HCT116 (cell line): ENCODE data around the gene ATCAY. TPM values are rescaled to one million over a fixed set of nuclear protein-coding genes. Genes with fewer than 3 reads are reported as not detected.

ENCODE experiments used
- ATAC-seq: fragments of 200-7000 bp; cut with Tn5 transposase; 2 replicates; pipeline ENCODE4 v1.9.1; 2020; ENCODE audit warnings: mild to moderate bottlenecking, moderate library complexity
- BruUV-seq: library from RNA; stranded (reverse); fragments of 400-500 nt; replicated peaks from 2 replicates; lab custom pipeline; 2021; lab: Mats Ljungman, UMichigan
- CTCF ChIA-PET: fragments of 300-600 bp; sonication (Branson Sonifier 250); formaldehyde crosslinking; loops from one replicate; lab custom pipeline; 2021; ENCODE audit warnings: antibody characterized with exemption; lab: Charles Lee
- POLR2A ChIA-PET: fragments of 300-600, 350-600 bp; sonication (Branson Sonifier 250); formaldehyde crosslinking; loops from one replicate; lab custom pipeline; 2021; ENCODE audit warnings: antibody characterized with exemption; lab: Charles Lee
- RAD21 ChIA-PET, 2 experiments: fragments of 300-600 bp; sonication (Branson Sonifier 250); formaldehyde crosslinking; loops; one replicate each; lab custom pipeline; 2023; ENCODE audit warnings: low total read pairs in 2 of 2; ENCODE audit not compliant: uncharacterized antibody in 2 of 2, unreplicated experiment in 2 of 2, low non-redundant PET in 1 of 2; lab: Charles Lee
- DNase-seq: peaks from one replicate; pipeline ENCODE4 v3.0.0-alpha.2; 2010; ENCODE audit warnings: low read depth, low spot score
- H2AFZ ChIP-seq: fragments of 200-600 bp; shearing (Covaris generic), sonication (generic); 2 replicates; pipeline ENCODE4 v1.6.1; 2017; ENCODE audit warnings: low read depth, mixed run types, mixed read lengths, antibody characterized with exemption, low read length; ENCODE audit not compliant: poor library complexity, severe bottlenecking
- H3K27ac ChIP-seq: 2 replicates; pipeline ENCODE4 v1.5.1; 2012; ENCODE audit warnings: low read depth, low read length
- H3K27me3 ChIP-seq: fragments of 200-600 bp; sonication (generic); 2 replicates; pipeline ENCODE4 v1.6.1; 2016; ENCODE audit warnings: mixed run types, low read length, mixed read lengths; ENCODE audit not compliant: insufficient read depth
- H3K36me3 ChIP-seq, 2 experiments: fragments of 200-500 bp in 1 of 2; fragments of 200-600 bp in 1 of 2; sonication (Bioruptor generic) in 1 of 2; sonication (generic) in 1 of 2; 2 replicates each; pipeline versions ENCODE4 v1.5.1 to v1.6.1; 2014 to 2016; ENCODE audit warnings: low read length in 2 of 2, inconsistent platforms in 1 of 2, mixed read lengths in 1 of 2, mixed run types in 1 of 2; ENCODE audit not compliant: insufficient read depth in 2 of 2, control insufficient read depth in 1 of 2
- H3K4me1 ChIP-seq, 2 experiments: fragments of 200-600 bp in 1 of 2; sonication (generic) in 1 of 2; 2 replicates each; pipeline versions ENCODE4 v1.5.1 to v1.6.1; 2012 to 2017; ENCODE audit warnings: low read length in 2 of 2, inconsistent platforms in 1 of 2, mild to moderate bottlenecking in 1 of 2, mixed read lengths in 1 of 2, mixed run types in 1 of 2, moderate library complexity in 1 of 2; ENCODE audit not compliant: insufficient read depth in 2 of 2, control insufficient read depth in 1 of 2
- H3K4me2 ChIP-seq: fragments of 200-600 bp; sonication (generic); 2 replicates; pipeline ENCODE4 v1.6.1; 2017; ENCODE audit warnings: mixed run types, low read length, mixed read lengths
- H3K4me3 ChIP-seq, 2 experiments: fragments of 200-600 bp in 1 of 2; sonication (generic) in 1 of 2; replicated peaks in 1 of 2; 2 replicates each; pipeline ENCODE4 v1.5.1; 2011 to 2016; ENCODE audit warnings: low read length in 2 of 2, control low read depth in 1 of 2, low read depth in 1 of 2, mild to moderate bottlenecking in 1 of 2, mixed read lengths in 1 of 2, mixed run types in 1 of 2
- H3K79me2 ChIP-seq: fragments of 200-600 bp; sonication (generic); 2 replicates; pipeline ENCODE4 v1.6.1; 2017; ENCODE audit warnings: mild to moderate bottlenecking, mixed run types, low read length, moderate library complexity, mixed read lengths; ENCODE audit not compliant: insufficient read depth
- H3K9ac ChIP-seq: fragments of 200-600 bp; sonication (generic); 2 replicates; pipeline ENCODE4 v1.6.1; 2016; ENCODE audit warnings: low read length, mixed read lengths
- H3K9me2 ChIP-seq: fragments of 200-600 bp; sonication (generic), shearing (Covaris generic); 2 replicates; pipeline ENCODE4 v1.6.1; 2017; ENCODE audit warnings: mixed run types, mild to moderate bottlenecking, moderate library complexity; ENCODE audit not compliant: insufficient read depth
- H3K9me3 ChIP-seq, 2 experiments: fragments of 200-500 bp in 1 of 2; fragments of 200-600 bp in 1 of 2; sonication (Bioruptor generic) in 1 of 2; sonication (generic) in 1 of 2; 2 replicates each; pipeline ENCODE4 v1.6.1; 2014 to 2017; ENCODE audit warnings: low read length in 2 of 2, mixed read lengths in 2 of 2, inconsistent platforms in 1 of 2, low read depth in 1 of 2, mild to moderate bottlenecking in 1 of 2, mixed run types in 1 of 2, moderate library complexity in 1 of 2; ENCODE audit not compliant: control insufficient read depth in 1 of 2, insufficient read depth in 1 of 2
- H4K20me1 ChIP-seq: fragments of 200-600 bp; sonication (generic), shearing (Covaris generic); 2 replicates; pipeline ENCODE4 v1.6.1; 2017; ENCODE audit warnings: mixed run types, mild to moderate bottlenecking, moderate library complexity; ENCODE audit not compliant: insufficient read depth
- CBX3 ChIP-seq: IDR thresholded peaks from 2 replicates; pipeline ENCODE4 v1.6.1; 2012; ENCODE audit warnings: low read depth
- CTCF ChIP-seq, 3 experiments: fragments of 200-600 bp in 1 of 3; sonication (generic) in 1 of 3; IDR thresholded peaks in 2 of 3; conservative IDR thresholded peaks in 1 of 3; 2 replicates each; pipeline ENCODE4 v1.5.1; 2012 to 2017; ENCODE audit warnings: low read depth in 2 of 3, low read length in 2 of 3, antibody characterized with exemption in 1 of 3, borderline replicate concordance in 1 of 3, control low read depth in 1 of 3, mild to moderate bottlenecking in 1 of 3, mixed read lengths in 1 of 3, mixed run types in 1 of 3, moderate library complexity in 1 of 3; ENCODE audit not compliant: insufficient read depth in 1 of 3
- EGR1 ChIP-seq: IDR thresholded peaks from 2 replicates; pipeline ENCODE4 v1.6.1; 2012; ENCODE audit warnings: low read depth
- ELF1 ChIP-seq: IDR thresholded peaks from 2 replicates; pipeline ENCODE4 v1.6.1; 2012; ENCODE audit warnings: low read depth, borderline replicate concordance
- POLR2A ChIP-seq: IDR thresholded peaks from 2 replicates; pipeline ENCODE4 v1.7.0; 2011; ENCODE audit warnings: borderline replicate concordance; ENCODE audit not compliant: insufficient read depth, insufficient read length; ENCODE audit errors: extremely low read depth
- RAD21 ChIP-seq: IDR thresholded peaks from 2 replicates; pipeline ENCODE4 v1.6.1; 2012; ENCODE audit warnings: low read depth, mild to moderate bottlenecking
- SP1 ChIP-seq: IDR thresholded peaks from 2 replicates; pipeline ENCODE4 v1.6.1; 2012; ENCODE audit warnings: low read depth
- TCF7L2 ChIP-seq: IDR thresholded peaks from 2 replicates; pipeline ENCODE4 v1.7.0; 2011; ENCODE audit warnings: borderline replicate concordance, inconsistent platforms; ENCODE audit not compliant: insufficient read depth, insufficient read length; ENCODE audit errors: extremely low read depth
- YY1 ChIP-seq: IDR thresholded peaks from 2 replicates; pipeline ENCODE4 v1.6.1; 2011; ENCODE audit warnings: low read length, low read depth, moderate library complexity, mild to moderate bottlenecking; ENCODE audit not compliant: insufficient replicate concordance; ENCODE audit errors: extremely low read depth
- ZFX ChIP-seq: fragments of 450-650 bp; IDR thresholded peaks from 2 replicates; pipeline ENCODE4 v1.6.1; 2017
- intact Hi-C: fragments of 100-400 bp; cut with micrococcal nuclease; formaldehyde crosslinking; loops from 2 replicates; pipeline ENCODE4 v1.10.0; 2022
- microRNA counts: library from miRNA; unstranded; fragments of <30 nt; microRNA quantifications from one replicate; lab custom pipeline; 2015
- microRNA-seq: library from miRNA; unstranded; fragments of <30 nt; microRNA quantifications from one replicate; pipeline ENCODE4, GENCODE V29; 2016; ENCODE audit warnings: borderline number of aligned reads
- total RNA-seq: library from RNA; stranded (reverse); gene quantifications from one replicate; pipeline ENCODE4 v1.2.1, GENCODE V29; 2021; ENCODE audit not compliant: unreplicated experiment

ATCAY gene
- total RNA-seq, 1 experiment from 2014 or later, result not detected

GRCh38 chr19:3976495-3977241 lies 96.2 kb downstream of the ATCAY start:
- ATAC-seq (peak; percentile 6; the same call in 1 of the 2 replicates), DNase-seq (no peak)
- Histone ChIP-seq H3K9ac (no peak overlapping the region), H3K9me3 (no peaks in the 10 kb centered on the region), H3K36me3 (peaks cover 53 to 63% of the 10 kb centered on the region in 2 experiments), H3K4me1 (peaks cover 0 to 10% of the 10 kb centered on the region in 2 experiments; a peak in 2 of 4 replicates), H3K4me3 (no peak overlapping the region), H3K4me2 (no peak overlapping the region), H3K79me2 (peaks cover 65% of the 10 kb centered on the region), H3K27me3 (no peaks in the 10 kb centered on the region), H3K9me2 (no peaks in the 10 kb centered on the region), H4K20me1 (peaks cover 54% of the 10 kb centered on the region; the same call in 1 of the 2 replicates), H3K27ac (peak overlapping the region; percentile 32; the same call in 1 of the 2 replicates), H2AFZ (no peak overlapping the region)
- ChIA-PET CTCF (no interaction called here), POLR2A (interaction anchor here (0.5 to 1.5 kb wide), 2 partner anchors 9 to 161 kb away, joined by 3 to 9 read pairs; partner anchors contain the start of gene EEF2), RAD21 (no interaction called here)
- BruUV-seq, result TSS peak; percentile 30
- TF ChIP-seq EGR1, result no peak
- no peak for TF ChIP-seq CBX3
- TF ChIP-seq ZFX, result no peak
- no peak for TF ChIP-seq SP1
- TF ChIP-seq RAD21, result no peak
- TF ChIP-seq POLR2A, result no peak
- no peak for TF ChIP-seq ELF1
- no peak for TF ChIP-seq CTCF (IDR thresholded peaks at IDR 0.05 in 2 of 3, conservative IDR thresholded peaks at IDR 0.05 in 1 of 3; ENCODE audit: borderline replicate concordance in 1 of 3, insufficient read depth in 1 of 3, low read depth in 2 of 3, low read length in 2 of 3)
- no peak for TF ChIP-seq TCF7L2
- no peak for TF ChIP-seq YY1
- intact Hi-C loops, result no loop called here

MicroRNA genes within 50 kb of the gene (microRNA counts, 767-probe panel; counts per million panel counts)
- microRNA hsa-miR-637 (lab: Ali Mortazavi, UCI), result not detected

Small RNA genes lying within 50 kb of the gene (microRNA-seq; reads per million reads assigned to microRNA genes)
- gene MIR637, result not detected

Other genes starting within 250 kb of the ATCAY start
- 26.9 TPM for gene PIP5K1C, start 180.2 kb upstream of the ATCAY start, total RNA-seq
- gene TJP3, start 172.3 kb upstream of the ATCAY start, total RNA-seq, result 69.6 TPM
- 29.5 TPM for gene APBA3, start 119.0 kb upstream of the ATCAY start, total RNA-seq
- 67.1 TPM for gene MRPL54, start 118.0 kb upstream of the ATCAY start, total RNA-seq
- not detected for gene RAX2, start 108.5 kb upstream of the ATCAY start, total RNA-seq
- gene MATK, start 94.3 kb upstream of the ATCAY start, total RNA-seq, result not detected
- 0.34 TPM for gene ZFR2, start 11.6 kb upstream of the ATCAY start, total RNA-seq
- not detected for gene NMRK2, start 52.4 kb downstream of the ATCAY start, total RNA-seq
- 54.8 TPM for gene DAPK3, start 90.4 kb downstream of the ATCAY start, total RNA-seq
- 3,796 TPM for gene EEF2, start 104.8 kb downstream of the ATCAY start, total RNA-seq
- 28.4 TPM for gene PIAS4, start 127.1 kb downstream of the ATCAY start, total RNA-seq
- 49.5 TPM for gene ZBTB7A, start 186.2 kb downstream of the ATCAY start, total RNA-seq
- gene MAP2K2, start 243.4 kb downstream of the ATCAY start, total RNA-seq, result 186 TPM